Measurements from ENCODE around the gene JARID2. TPM values are rescaled to one million over a fixed set of nuclear protein-coding genes. Genes with fewer than 3 reads are reported as not detected.

The JARID2 gene
- total and polyA plus RNA-seq, 11 donors = 3.5 to 12.2 (median 7.5) TPM

DNA sequence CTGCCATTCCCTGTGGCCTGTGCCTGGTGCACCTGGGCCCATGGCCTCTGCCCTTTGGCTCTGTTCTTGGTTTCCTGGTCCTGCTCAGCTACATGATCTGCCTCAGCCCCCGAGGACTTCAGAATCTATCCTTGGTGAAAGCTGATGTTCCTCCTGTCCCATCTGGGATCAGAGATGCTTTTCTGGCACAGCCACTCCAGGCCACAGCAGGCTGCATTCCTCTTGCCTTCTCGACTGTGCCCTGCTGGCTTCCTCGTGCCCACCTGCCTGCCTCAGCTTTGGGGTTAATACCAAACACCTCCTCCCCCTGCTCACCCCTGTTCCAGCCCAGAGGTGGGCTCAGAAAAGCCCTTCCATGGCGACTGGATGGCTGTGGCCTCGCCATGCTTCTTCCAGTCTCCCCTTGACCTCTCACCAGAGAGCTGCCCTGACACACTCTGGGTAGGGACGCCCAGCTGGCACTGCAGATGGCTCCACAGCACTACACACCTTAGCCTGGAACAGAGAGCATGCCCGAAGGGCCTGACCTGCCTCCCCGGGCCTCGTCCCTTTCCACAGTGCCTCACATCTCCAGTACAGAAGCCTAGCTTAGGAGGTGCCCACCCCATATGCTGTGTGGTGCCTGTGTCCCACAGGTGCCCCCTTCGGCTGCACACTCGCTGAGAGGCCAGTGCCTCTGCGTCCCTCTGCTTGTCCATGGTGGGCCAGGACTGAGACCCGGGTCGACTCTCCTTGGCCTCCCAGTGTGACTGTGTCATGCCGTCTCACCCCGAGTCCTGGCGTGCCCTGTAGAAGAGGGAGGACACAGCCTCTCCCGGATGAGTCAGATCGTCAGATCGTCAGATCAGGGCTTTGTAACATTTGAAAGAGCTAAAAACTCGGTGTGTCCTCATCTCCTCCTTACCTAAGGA is 268.2 kb downstream of the JARID2 start:
- H3K36me3 ChIP-seq = peaks cover 0 to 94% (median 65%) of the 10 kb centered on the region in 9 donors

DNA sequence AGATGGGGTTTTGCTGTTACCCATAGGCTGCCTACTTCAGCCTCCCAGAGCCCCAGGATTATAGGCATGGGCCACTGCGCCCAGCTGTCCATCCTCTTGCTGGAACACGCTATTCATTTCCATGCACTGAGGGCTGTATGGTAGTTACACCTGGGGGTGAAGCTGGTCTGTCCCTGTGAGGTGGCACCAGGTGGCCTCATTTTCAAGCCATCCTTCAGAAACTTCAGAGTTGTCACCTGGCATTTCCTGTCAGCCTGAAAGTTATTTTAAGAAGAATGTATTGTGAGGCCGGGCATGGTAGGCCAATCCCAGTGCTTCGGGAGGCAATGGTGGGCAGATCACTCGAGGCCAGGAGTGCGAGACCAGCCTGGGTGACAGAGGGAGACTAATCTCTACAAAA is 269.4 kb downstream of the JARID2 start:
- DNase-seq (no peak), ATAC-seq (no peak)
- Histone ChIP-seq H3K4me1 (peaks cover 0 to 43% (median 8%) of the 10 kb centered on the region in 12 donors), H3K9me3 (no peaks in the 10 kb centered on the region), H3K27me3 (no peaks in the 10 kb centered on the region), H3K27ac (peak overlapping the region in 4 of 12 donors; percentile 44 to 73 (median 54)), H3K4me3 (no peak overlapping the region), H3K36me3 (peaks cover 0 to 94% (median 68%) of the 10 kb centered on the region in 9 donors)
- 83 to 87% (median 84%) methylated on average over 6 of the region's 6 CpGs for WGBS, 4 donors
- TF ChIP-seq CTCF (IDR thresholded peaks at IDR 0.05) (no peak), POLR2A (IDR thresholded peaks at IDR 0.05) (no peak)
- intact Hi-C loops (cut with DNase I) = loop anchor here in 3 of 10 donors (2.0 to 5.0 kb wide), 2 partner anchors 107 to 108 kb away; no protein-coding TSS in a partner anchor

More for the DNA sequence above, 268.2 kb downstream of the JARID2 start:
- peak overlapping the region in 2 of 12 donors; percentile 76 to 91 for H3K27ac ChIP-seq
- H3K9me3 ChIP-seq = no peaks in the 10 kb centered on the region
- ATAC-seq (no peak), DNase-seq (no peak)
- TF ChIP-seq POLR2A (IDR thresholded peaks at IDR 0.05) (no peak), CTCF (IDR thresholded peaks at IDR 0.05) (no peak)
- no peaks in the 10 kb centered on the region for H3K27me3 ChIP-seq
- WGBS, 4 donors = 84 to 91% (median 88%) methylated on average over 20 to 21 of the region's 21 CpGs
- H3K4me1 ChIP-seq = peaks cover 0 to 43% (median 8%) of the 10 kb centered on the region in 12 donors
- no peak overlapping the region for H3K4me3 ChIP-seq
- intact Hi-C loops (cut with DNase I) = loop anchor here in 2 of 10 donors (2.0 to 5.0 kb wide), 2 partner anchors 108 to 109 kb away; no protein-coding TSS in a partner anchor

- Histone ChIP-seq H3K27me3 (no peaks in the 10 kb centered on the region), H3K9me3 (no peaks in the 10 kb centered on the region), H3K4me1 (peaks cover 0 to 41% (median 8%) of the 10 kb centered on the region in 12 donors), H3K27ac (peak overlapping the region in 8 of 12 donors; percentile 8 to 73 (median 34)), H3K36me3 (peaks cover 0 to 96% (median 74%) of the 10 kb centered on the region in 9 donors), H3K4me3 (no peak overlapping the region)
- TF ChIP-seq POLR2A (IDR thresholded peaks at IDR 0.05) = no peak
- peak in 5 of 12 donors; percentile 17 to 29 (median 27) for TF ChIP-seq CTCF (IDR thresholded peaks at IDR 0.05)
- ATAC-seq (peak; percentile 20 to 36 (median 32)), DNase-seq (peak in 1 of 5 donors; percentile 55)
- intact Hi-C loops (cut with DNase I) = loop anchor here in 3 of 10 donors (2.0 to 5.0 kb wide), 2 partner anchors 106 to 107 kb away; no protein-coding TSS in a partner anchor
- 59 to 69% (median 66%) methylated on average over 18 of the region's 18 CpGs for WGBS, 4 donors
Measured at GRCh38 chr6:15515660-15516375, 269.9 kb downstream of the JARID2 start.

Measured in heart left ventricle (tissue), 16 donors.